ENCODE results near the gene HIP1R.

HIP1R gene

GRCh38 chr12:122895704-122896636, 60.7 kb downstream of the HIP1R start, which contains the start of gene VPS37B (continued):
- TF ChIP-seq, protein P1, sequence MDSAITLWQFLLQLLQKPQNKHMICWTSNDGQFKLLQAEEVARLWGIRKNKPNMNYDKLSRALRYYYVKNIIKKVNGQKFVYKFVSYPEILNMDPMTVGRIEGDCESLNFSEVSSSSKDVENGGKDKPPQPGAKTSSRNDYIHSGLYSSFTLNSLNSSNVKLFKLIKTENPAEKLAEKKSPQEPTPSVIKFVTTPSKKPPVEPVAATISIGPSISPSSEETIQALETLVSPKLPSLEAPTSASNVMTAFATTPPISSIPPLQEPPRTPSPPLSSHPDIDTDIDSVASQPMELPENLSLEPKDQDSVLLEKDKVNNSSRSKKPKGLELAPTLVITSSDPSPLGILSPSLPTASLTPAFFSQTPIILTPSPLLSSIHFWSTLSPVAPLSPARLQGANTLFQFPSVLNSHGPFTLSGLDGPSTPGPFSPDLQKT (IDR thresholded peaks at IDR 0.05; ENCODE audit: borderline replicate concordance, low read depth, low read length), result peak; percentile 55; the same call in 1 of the 2 replicates
- 0 out of 2 replicates have a peak, but pooled peaks have one; percentile 29 for TF ChIP-seq ZNF184 (tag by site-specific recombination; IDR thresholded peaks at IDR 0.05)
- TF ChIP-seq, protein P2, sequence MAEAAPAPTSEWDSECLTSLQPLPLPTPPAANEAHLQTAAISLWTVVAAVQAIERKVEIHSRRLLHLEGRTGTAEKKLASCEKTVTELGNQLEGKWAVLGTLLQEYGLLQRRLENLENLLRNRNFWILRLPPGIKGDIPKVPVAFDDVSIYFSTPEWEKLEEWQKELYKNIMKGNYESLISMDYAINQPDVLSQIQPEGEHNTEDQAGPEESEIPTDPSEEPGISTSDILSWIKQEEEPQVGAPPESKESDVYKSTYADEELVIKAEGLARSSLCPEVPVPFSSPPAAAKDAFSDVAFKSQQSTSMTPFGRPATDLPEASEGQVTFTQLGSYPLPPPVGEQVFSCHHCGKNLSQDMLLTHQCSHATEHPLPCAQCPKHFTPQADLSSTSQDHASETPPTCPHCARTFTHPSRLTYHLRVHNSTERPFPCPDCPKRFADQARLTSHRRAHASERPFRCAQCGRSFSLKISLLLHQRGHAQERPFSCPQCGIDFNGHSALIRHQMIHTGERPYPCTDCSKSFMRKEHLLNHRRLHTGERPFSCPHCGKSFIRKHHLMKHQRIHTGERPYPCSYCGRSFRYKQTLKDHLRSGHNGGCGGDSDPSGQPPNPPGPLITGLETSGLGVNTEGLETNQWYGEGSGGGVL (tag by site-specific recombination; IDR thresholded peaks at IDR 0.05), result peak; percentile 42; the same call in 1 of the 2 replicates
- TF ChIP-seq SCRT2 (tag by site-specific recombination; IDR thresholded peaks at IDR 0.05), result no peak
- TF ChIP-seq ZNF530 (tag by site-specific recombination; IDR thresholded peaks at IDR 0.05; ENCODE audit: low read depth), result no peak
- TF ChIP-seq ZNF518A (tag by site-specific recombination; conservative IDR thresholded peaks at IDR 0.05; ENCODE audit: low read depth), result peak; percentile 75
- TF ChIP-seq, protein P3, sequence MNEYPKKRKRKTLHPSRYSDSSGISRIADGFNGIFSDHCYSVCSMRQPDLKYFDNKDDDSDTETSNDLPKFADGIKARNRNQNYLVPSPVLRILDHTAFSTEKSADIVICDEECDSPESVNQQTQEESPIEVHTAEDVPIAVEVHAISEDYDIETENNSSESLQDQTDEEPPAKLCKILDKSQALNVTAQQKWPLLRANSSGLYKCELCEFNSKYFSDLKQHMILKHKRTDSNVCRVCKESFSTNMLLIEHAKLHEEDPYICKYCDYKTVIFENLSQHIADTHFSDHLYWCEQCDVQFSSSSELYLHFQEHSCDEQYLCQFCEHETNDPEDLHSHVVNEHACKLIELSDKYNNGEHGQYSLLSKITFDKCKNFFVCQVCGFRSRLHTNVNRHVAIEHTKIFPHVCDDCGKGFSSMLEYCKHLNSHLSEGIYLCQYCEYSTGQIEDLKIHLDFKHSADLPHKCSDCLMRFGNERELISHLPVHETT (tag by site-specific recombination; IDR thresholded peaks at IDR 0.05), result peak; percentile 85
- TF ChIP-seq, protein P4, sequence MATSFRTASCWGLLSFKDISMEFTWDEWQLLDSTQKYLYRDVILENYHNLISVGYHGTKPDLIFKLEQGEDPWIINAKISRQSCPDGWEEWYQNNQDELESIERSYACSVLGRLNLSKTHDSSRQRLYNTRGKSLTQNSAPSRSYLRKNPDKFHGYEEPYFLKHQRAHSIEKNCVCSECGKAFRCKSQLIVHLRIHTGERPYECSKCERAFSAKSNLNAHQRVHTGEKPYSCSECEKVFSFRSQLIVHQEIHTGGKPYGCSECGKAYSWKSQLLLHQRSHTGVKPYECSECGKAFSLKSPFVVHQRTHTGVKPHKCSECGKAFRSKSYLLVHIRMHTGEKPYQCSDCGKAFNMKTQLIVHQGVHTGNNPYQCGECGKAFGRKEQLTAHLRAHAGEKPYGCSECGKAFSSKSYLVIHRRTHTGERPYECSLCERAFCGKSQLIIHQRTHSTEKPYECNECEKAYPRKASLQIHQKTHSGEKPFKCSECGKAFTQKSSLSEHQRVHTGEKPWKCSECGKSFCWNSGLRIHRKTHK (tag by site-specific recombination; IDR thresholded peaks at IDR 0.05), result no peak
- no peak for TF ChIP-seq ZNF548 (tag by site-specific recombination; IDR thresholded peaks at IDR 0.05)
- TF ChIP-seq ZBTB48 (tag by site-specific recombination; IDR thresholded peaks at IDR 0.05), result peak; percentile 70; the same call in 1 of the 2 replicates
- TF ChIP-seq OSR2 (tag by site-specific recombination; IDR thresholded peaks at IDR 0.05), result peak; percentile 30; the same call in 1 of the 2 replicates
- TF ChIP-seq ZIC2 (tag by site-specific recombination; IDR thresholded peaks at IDR 0.05), result 0 out of 2 replicates have a peak, but pooled peaks have one; percentile 53
- no peak for TF ChIP-seq TRIM28 (IDR thresholded peaks at IDR 0.05; ENCODE audit: borderline replicate concordance, low read length)
- peak; percentile 43; the same call in 1 of the 2 replicates for TF ChIP-seq ZNF580 (tag by site-specific recombination; IDR thresholded peaks at IDR 0.05)
- TF ChIP-seq, protein P5, sequence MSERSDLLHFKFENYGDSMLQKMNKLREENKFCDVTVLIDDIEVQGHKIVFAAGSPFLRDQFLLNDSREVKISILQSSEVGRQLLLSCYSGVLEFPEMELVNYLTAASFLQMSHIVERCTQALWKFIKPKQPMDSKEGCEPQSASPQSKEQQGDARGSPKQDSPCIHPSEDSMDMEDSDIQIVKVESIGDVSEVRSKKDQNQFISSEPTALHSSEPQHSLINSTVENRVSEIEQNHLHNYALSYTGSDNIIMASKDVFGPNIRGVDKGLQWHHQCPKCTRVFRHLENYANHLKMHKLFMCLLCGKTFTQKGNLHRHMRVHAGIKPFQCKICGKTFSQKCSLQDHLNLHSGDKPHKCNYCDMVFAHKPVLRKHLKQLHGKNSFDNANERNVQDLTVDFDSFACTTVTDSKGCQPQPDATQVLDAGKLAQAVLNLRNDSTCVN (tag by site-specific recombination; optimal IDR thresholded peaks at IDR 0.05), result peak; percentile 52
- TF ChIP-seq, protein P6, sequence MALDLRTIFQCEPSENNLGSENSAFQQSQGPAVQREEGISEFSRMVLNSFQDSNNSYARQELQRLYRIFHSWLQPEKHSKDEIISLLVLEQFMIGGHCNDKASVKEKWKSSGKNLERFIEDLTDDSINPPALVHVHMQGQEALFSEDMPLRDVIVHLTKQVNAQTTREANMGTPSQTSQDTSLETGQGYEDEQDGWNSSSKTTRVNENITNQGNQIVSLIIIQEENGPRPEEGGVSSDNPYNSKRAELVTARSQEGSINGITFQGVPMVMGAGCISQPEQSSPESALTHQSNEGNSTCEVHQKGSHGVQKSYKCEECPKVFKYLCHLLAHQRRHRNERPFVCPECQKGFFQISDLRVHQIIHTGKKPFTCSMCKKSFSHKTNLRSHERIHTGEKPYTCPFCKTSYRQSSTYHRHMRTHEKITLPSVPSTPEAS (tag by site-specific recombination; IDR thresholded peaks at IDR 0.05), result 0 out of 2 replicates have a peak, but pooled peaks have one; percentile 24
- TF ChIP-seq ZBTB6 (tag by site-specific recombination; IDR thresholded peaks at IDR 0.05), result 0 out of 2 replicates have a peak, but pooled peaks have one; percentile 58
- no peak for TF ChIP-seq ZNF248 (tag by site-specific recombination; IDR thresholded peaks at IDR 0.05)
- TF ChIP-seq SP3 (tag by site-specific recombination; IDR thresholded peaks at IDR 0.05), result peak; percentile 85
- peak; percentile 39; the same call in 1 of the 2 replicates for TF ChIP-seq KLF1 (tag by site-specific recombination; IDR thresholded peaks at IDR 0.05)
- peak; percentile 93 for TF ChIP-seq GLIS1 (tag by site-specific recombination; IDR thresholded peaks at IDR 0.05)
- TF ChIP-seq EGR2 (tag by site-specific recombination; IDR thresholded peaks at IDR 0.05; ENCODE audit: low read depth), result peak; percentile 76

All from HEK293 (cell line).